ENCODE measurements around the gene PXYLP1.

- TF ChIP-seq CTCF (IDR thresholded peaks at IDR 0.05; ENCODE audit: insufficient read depth, low read depth, low read length): no peak
- TF ChIP-seq EZH2 (IDR thresholded peaks at IDR 0.05; ENCODE audit: insufficient read depth, low read length): no peak
These were observed 99.2 kb downstream of the PXYLP1 start for GRCh38 chr3:141330718-141331376.

Measured in astrocyte (in vitro differentiated cells and primary cell).